SK-N-SH (cell line): ENCODE measurements around the gene ANTKMT. TPM values are rescaled to one million over a fixed set of nuclear protein-coding genes. Genes with fewer than 3 reads are reported as not detected.

Experiments used
- CTCF ChIA-PET: fragments of 300-600, 350-600 bp; formaldehyde crosslinking; extraction: SDS; loops from one replicate; lab custom pipeline; 2021; lab: Yijun Ruan, JAX
- POLR2A ChIA-PET: fragments of 350-600 bp; sonication (Branson Sonifier 250); formaldehyde crosslinking; extraction: SDS; loops from one replicate; lab custom pipeline; 2020; ENCODE audit warnings: antibody characterized with exemption, inconsistent platforms; lab: Yijun Ruan, JAX
- DNase-seq: peaks from one replicate; pipeline ENCODE4 v3.0.0; 2012
- H2AFZ ChIP-seq: fragments of 200-600 bp; sonication (generic); 2 replicates; pipeline ENCODE4 v1.8.1; 2016; ENCODE audit warnings: antibody characterized with exemption, mild to moderate bottlenecking, low read depth
- H3F3A ChIP-seq: fragments of 200-600 bp; sonication (generic); replicated peaks from 2 replicates; pipeline ENCODE3; 2016; ENCODE audit warnings: antibody characterized with exemption, mild to moderate bottlenecking; ENCODE audit not compliant: insufficient read depth
- H3K27ac ChIP-seq, 2 experiments: fragments of 200-500 bp in 1 of 2; fragments of 200-600 bp in 1 of 2; sonication (Bioruptor generic) in 1 of 2; sonication (generic), shearing (Covaris generic) in 1 of 2; 2 replicates each; pipeline versions ENCODE4 v1.5.1 to v1.6.1; 2014 to 2016; ENCODE audit warnings: low read depth in 2 of 2, inconsistent platforms in 1 of 2, low read length in 1 of 2, mild to moderate bottlenecking in 1 of 2, mixed read lengths in 1 of 2
- H3K27me3 ChIP-seq: fragments of 200-600 bp; sonication (generic), shearing (Covaris generic); 2 replicates; pipeline ENCODE4 v1.6.1; 2016; ENCODE audit warnings: mixed run types; ENCODE audit not compliant: insufficient read depth
- H3K36me3 ChIP-seq, 2 experiments: fragments of 200-500 bp in 1 of 2; fragments of 200-600 bp in 1 of 2; sonication (Bioruptor generic) in 1 of 2; sonication (generic) in 1 of 2; replicated peaks in 1 of 2; 2 replicates each; pipeline versions ENCODE3 to v1.5.1; 2014 to 2016; ENCODE audit warnings: low read length in 1 of 2, mild to moderate bottlenecking in 1 of 2; ENCODE audit not compliant: insufficient read depth in 2 of 2, control insufficient read depth in 1 of 2
- H3K4me1 ChIP-seq, 2 experiments: fragments of 200-500 bp in 1 of 2; fragments of 200-600 bp in 1 of 2; sonication (Bioruptor generic) in 1 of 2; sonication (generic), shearing (Covaris generic) in 1 of 2; 2 replicates each; pipeline versions ENCODE4 v1.5.1 to v1.6.1; 2014 to 2016; ENCODE audit warnings: low read depth in 1 of 2, low read length in 1 of 2, mixed run types in 1 of 2; ENCODE audit not compliant: insufficient read depth in 2 of 2, control insufficient read depth in 1 of 2
- H3K4me2 ChIP-seq: fragments of 200-600 bp; sonication (generic), shearing (Covaris generic); 2 replicates; pipeline ENCODE4 v1.6.1; 2017; ENCODE audit warnings: mixed run types
- H3K4me3 ChIP-seq, 2 experiments: fragments of 200-500 bp in 1 of 2; fragments of 200-600 bp in 1 of 2; sonication (Bioruptor generic) in 1 of 2; sonication (generic), shearing (Covaris generic) in 1 of 2; 2 replicates each; pipeline versions ENCODE4 v1.5.1 to v1.8.1; 2014 to 2016; ENCODE audit warnings: low read depth in 2 of 2, inconsistent platforms in 1 of 2, low read length in 1 of 2, mild to moderate bottlenecking in 1 of 2, mixed read lengths in 1 of 2, moderate library complexity in 1 of 2
- H3K79me2 ChIP-seq: fragments of 200-600 bp; sonication (generic); 2 replicates; pipeline ENCODE4 v1.8.1; 2017; ENCODE audit warnings: mild to moderate bottlenecking; ENCODE audit not compliant: insufficient read depth
- H3K9ac ChIP-seq: fragments of 200-600 bp; sonication (generic); 2 replicates; pipeline ENCODE4 v1.6.1; 2017; ENCODE audit warnings: mixed run types
- H3K9me2 ChIP-seq: fragments of 200-600 bp; sonication (generic); 2 replicates; pipeline ENCODE4 v1.6.1; 2017; ENCODE audit warnings: mixed run types
- H3K9me3 ChIP-seq: fragments of 200-600 bp; sonication (generic); 2 replicates; pipeline ENCODE4 v1.6.1; 2017; ENCODE audit warnings: mixed run types, mild to moderate bottlenecking, moderate library complexity
- H4K20me1 ChIP-seq: fragments of 200-600 bp; sonication (generic); 2 replicates; pipeline ENCODE4 v1.6.1; 2017; ENCODE audit warnings: mild to moderate bottlenecking, mixed run types; ENCODE audit not compliant: insufficient read depth
- CTCF ChIP-seq: fragments of 200-600 bp; sonication (generic); IDR thresholded peaks from 2 replicates; pipeline ENCODE4 v1.6.1; 2017; ENCODE audit warnings: antibody characterized with exemption, mild to moderate bottlenecking, moderate library complexity
- JUND ChIP-seq: IDR thresholded peaks from 2 replicates; pipeline ENCODE4 v1.4.0; 2012
- MAX ChIP-seq: IDR thresholded peaks from 2 replicates; pipeline ENCODE4 v1.4.0; 2012; ENCODE audit warnings: low read depth
- MEF2A ChIP-seq: IDR thresholded peaks from 2 replicates; pipeline ENCODE4 v1.4.0; 2012; ENCODE audit warnings: low read depth, borderline replicate concordance
- NFIC ChIP-seq: IDR thresholded peaks from 2 replicates; pipeline ENCODE4 v1.4.0; 2012; ENCODE audit warnings: borderline replicate concordance
- POLR2AphosphoS5 ChIP-seq: IDR thresholded peaks from 2 replicates; pipeline ENCODE4 v1.6.1; 2012; ENCODE audit warnings: low read depth, low read length
- RXRA ChIP-seq: IDR thresholded peaks from 2 replicates; pipeline ENCODE4 v1.4.0; 2012; ENCODE audit warnings: low read depth, mild to moderate bottlenecking, borderline replicate concordance
- TCF12 ChIP-seq: IDR thresholded peaks from 2 replicates; pipeline ENCODE4 v1.4.0; 2012
- ZBTB33 ChIP-seq: IDR thresholded peaks from 2 replicates; pipeline ENCODE4 v1.4.0; 2012; ENCODE audit warnings: low read depth, borderline replicate concordance
- WGBS: methylation state at CpG from one replicate; pipeline ENCODE4 v1.1.6; 2017; ENCODE audit warnings: low lambda C conversion rate; 5-methylcytosine and 5-hydroxymethylcytosine counted together
- polyA plus RNA-seq, 3 experiments: library from polyadenylated mRNA; depleted of rRNA; stranded (reverse); fragments of >200 nt; gene quantifications; 2 replicates each; pipeline ENCODE4 v1.2.3, GENCODE V29; 2012

The ANTKMT gene
- polyA plus RNA-seq, 1 of the 3 experiments (the other 2 are of a cell fraction) = 57.4 TPM

- no peak for TF ChIP-seq RXRA
Measured at GRCh38 chr16:680625-680945, 40.4 kb upstream of the ANTKMT start (continued).

GRCh38 chr16:680967-681745, 39.8 kb upstream of the ANTKMT start:
- peak overlapping the region; percentile 90 for H3K4me2 ChIP-seq
- peak overlapping the region; percentile 80 for H3K9ac ChIP-seq
- 42% methylated on average over 42 of the region's 44 CpGs for WGBS
- peaks cover 37% of the 10 kb centered on the region for H3K79me2 ChIP-seq
- no peaks in the 10 kb centered on the region for H3K27me3 ChIP-seq
- peak overlapping the region; percentile 78 to 96 for H3K4me3 ChIP-seq
- peaks cover 10% of the 10 kb centered on the region for H3F3A ChIP-seq
- H4K20me1 ChIP-seq = peaks cover 23% of the 10 kb centered on the region
- peak overlapping the region; percentile 86 to 98; a peak in 3 of 4 replicates for H3K27ac ChIP-seq
- CTCF ChIA-PET = interaction anchor here (0.8 to 3.8 kb wide), 8 partner anchors 8 to 92 kb away, joined by 3 to 20 read pairs (median 7); partner anchors contain the start of genes ANTKMT, METRN, RHOT2 and WDR24
- DNase-seq = no peak
- H2AFZ ChIP-seq = no peak overlapping the region
- peaks cover 13 to 30% of the 10 kb centered on the region in 2 experiments for H3K36me3 ChIP-seq
- TF ChIP-seq MEF2A = no peak
- peak; percentile 22 for TF ChIP-seq POLR2AphosphoS5
- H3K9me3 ChIP-seq = no peaks in the 10 kb centered on the region
- POLR2A ChIA-PET = interaction anchor here (0.9 to 2.2 kb wide), 6 partner anchors 8 to 39 kb away, joined by 3 to 12 read pairs (median 4); partner anchors contain the start of genes RHOT2, WDR24 and WDR90
- H3K9me2 ChIP-seq = no peaks in the 10 kb centered on the region
- H3K4me1 ChIP-seq = peaks cover 8 to 56% of the 10 kb centered on the region in 2 experiments; a peak in 2 of 4 replicates

GRCh38 chr16:681746-682427, 39.1 kb upstream of the ANTKMT start:
- no peak overlapping the region for H2AFZ ChIP-seq
- ChIA-PET CTCF (interaction anchor here (0.6 to 3.8 kb wide), 8 partner anchors 8 to 59 kb away, joined by 3 to 20 read pairs (median 7); partner anchors contain the start of genes CIAO3, METRN, RHOT2 and WDR24), POLR2A (interaction anchor here (1.0 to 2.2 kb wide), 3 partner anchors 8 to 15 kb away, joined by 3 to 12 read pairs (median 4); partner anchors contain the start of genes RHOT2 and WDR24)
- WGBS = 53% methylated on average over 9 of the region's 28 CpGs
- H3K9me3 ChIP-seq = no peaks in the 10 kb centered on the region
- H3K27ac ChIP-seq = no peak overlapping the region; a peak in 1 of 4 replicates
- H3K4me2 ChIP-seq = peak overlapping the region; percentile 90
- H3K4me3 ChIP-seq = peak overlapping the region; percentile 78 to 96
- H3K79me2 ChIP-seq = peaks cover 37% of the 10 kb centered on the region
- H3K27me3 ChIP-seq = no peaks in the 10 kb centered on the region
- H4K20me1 ChIP-seq = peaks cover 23% of the 10 kb centered on the region
- peaks cover 10% of the 10 kb centered on the region for H3F3A ChIP-seq
- peak overlapping the region; percentile 80; the same call in 1 of the 2 replicates for H3K9ac ChIP-seq
- H3K9me2 ChIP-seq = no peaks in the 10 kb centered on the region
- H3K4me1 ChIP-seq = peaks cover 8 to 56% of the 10 kb centered on the region in 2 experiments; a peak in 2 of 4 replicates
- TF ChIP-seq TCF12 = 0 out of 2 replicates have a peak, but pooled peaks have one; percentile 10
- peak; percentile 62; the same call in 1 of the 2 replicates for TF ChIP-seq NFIC
- 0 out of 2 replicates have a peak, but pooled peaks have one; percentile 19 for TF ChIP-seq ZBTB33
- no peak for TF ChIP-seq CTCF
- peak; percentile 38; the same call in 1 of the 2 replicates for TF ChIP-seq MAX
- 0 out of 2 replicates have a peak, but pooled peaks have one; percentile 3 for TF ChIP-seq JUND
- H3K36me3 ChIP-seq = peaks cover 13 to 35% of the 10 kb centered on the region in 2 experiments
- DNase-seq = no peak
